Endothelial cell of umbilical vein (primary cell): ENCODE results near the gene FBXO38. TPM values are rescaled to one million over a fixed set of nuclear protein-coding genes. Genes with fewer than 3 reads are reported as not detected.

Source experiments
- BruUV-seq: library from RNA; stranded (reverse); fragments of 400-500 nt; replicated peaks from 2 replicates; lab custom pipeline; 2021; lab: Mats Ljungman, UMichigan
- CTCF ChIA-PET: fragments of 300-600, 350-600 bp; sonication (Branson Sonifier 250); formaldehyde crosslinking; loops from one replicate; lab custom pipeline; 2021; ENCODE audit warnings: antibody characterized with exemption, inconsistent platforms; lab: Charles Lee
- POLR2A ChIA-PET: fragments of 300-600, 350-600 bp; sonication (Branson Sonifier 250); formaldehyde crosslinking; loops from one replicate; lab custom pipeline; 2021; ENCODE audit warnings: antibody characterized with exemption, inconsistent platforms; lab: Charles Lee
- DNase-seq: peaks from one replicate; pipeline ENCODE4 v3.0.0-alpha.2; 2011; ENCODE audit warnings: low read depth, low spot score
- FAIRE-seq: peaks from 2 replicates; lab custom pipeline; 2011; peaks lifted over from hg19 to GRCh38; lab: Jason Lieb, UNC
- H2AFZ ChIP-seq: 2 replicates; pipeline ENCODE4 v1.6.0; 2012; ENCODE audit warnings: low read depth, low read length, control low read depth, inconsistent platforms
- H3K27ac ChIP-seq: 2 replicates; pipeline ENCODE4 v1.5.1; 2011; ENCODE audit warnings: low read depth, mild to moderate bottlenecking, control low read depth, low read length, moderate library complexity; ENCODE audit not compliant: insufficient read depth
- H3K27me3 ChIP-seq, 2 experiments: 2 replicates each; pipeline versions ENCODE4 v1.6.0 to v1.6.1; 2011; ENCODE audit warnings: low read length in 2 of 2, mixed read lengths in 1 of 2; ENCODE audit not compliant: control insufficient read depth in 2 of 2, insufficient read depth in 2 of 2
- H3K36me3 ChIP-seq, 2 experiments: 2 replicates in 1 of 2; 3 replicates in 1 of 2; pipeline ENCODE4 v1.5.1; 2011; ENCODE audit warnings: low read length in 2 of 2, mild to moderate bottlenecking in 1 of 2, moderate library complexity in 1 of 2; ENCODE audit not compliant: control insufficient read depth in 2 of 2, insufficient read depth in 2 of 2; ENCODE audit errors: extremely low read depth in 1 of 2
- H3K4me1 ChIP-seq: 3 replicates; pipeline ENCODE4 v1.5.1; 2011; ENCODE audit warnings: mild to moderate bottlenecking, low read length; ENCODE audit not compliant: control insufficient read depth, insufficient read depth; ENCODE audit errors: extremely low read depth
- H3K4me2 ChIP-seq: 2 replicates; pipeline ENCODE4 v1.6.1; 2011; ENCODE audit warnings: low read length, control low read depth, mixed read lengths; ENCODE audit not compliant: insufficient read depth
- H3K4me3 ChIP-seq, 3 experiments: fragments of 200-600 bp in 1 of 3; sonication (generic), shearing (Covaris generic) in 1 of 3; replicated peaks in 1 of 3; 2 replicates each; pipeline ENCODE4 v1.5.1; 2011 to 2016; ENCODE audit warnings: control low read depth in 3 of 3, low read length in 3 of 3, mild to moderate bottlenecking in 2 of 3, inconsistent platforms in 1 of 3, low read depth in 1 of 3, moderate library complexity in 1 of 3; ENCODE audit not compliant: insufficient read depth in 1 of 3
- H3K79me2 ChIP-seq: 2 replicates; pipeline ENCODE4 v1.6.0; 2012; ENCODE audit warnings: low read length, inconsistent platforms; ENCODE audit not compliant: control insufficient read depth, insufficient read depth
- H3K9ac ChIP-seq: replicated peaks from 2 replicates; pipeline ENCODE3; 2011; ENCODE audit warnings: low read length, control low read depth; ENCODE audit not compliant: insufficient read depth; ENCODE audit errors: extremely low read depth
- H3K9me1 ChIP-seq: replicated peaks from 3 replicates; pipeline ENCODE4 v1.6.0; 2011; ENCODE audit warnings: mild to moderate bottlenecking, low read length; ENCODE audit not compliant: control insufficient read depth, insufficient read depth; ENCODE audit errors: extremely low read depth
- H3K9me3 ChIP-seq: replicated peaks from 2 replicates; pipeline ENCODE4 v1.5.1; 2012; ENCODE audit warnings: low read length, inconsistent platforms; ENCODE audit not compliant: control insufficient read depth, insufficient read depth
- H4K20me1 ChIP-seq: replicated peaks from 2 replicates; pipeline ENCODE3; 2011; ENCODE audit warnings: mild to moderate bottlenecking, low read length; ENCODE audit not compliant: control insufficient read depth, insufficient read depth; ENCODE audit errors: extremely low read depth
- CTCF ChIP-seq, 2 donors: IDR thresholded peaks; 1 replicate in 1 of 2; 2 replicates in 1 of 2; pipeline ENCODE4 v1.5.1; 2011; ENCODE audit warnings: low read length in 2 of 2, mild to moderate bottlenecking in 2 of 2, moderate library complexity in 2 of 2, control low read depth in 1 of 2, inconsistent platforms in 1 of 2, low read depth in 1 of 2; ENCODE audit not compliant: insufficient read depth in 1 of 2; ENCODE audit errors: extremely low read depth in 1 of 2
- EZH2 ChIP-seq: IDR thresholded peaks from 2 replicates; pipeline ENCODE4 v1.6.1; 2012; ENCODE audit warnings: borderline replicate concordance, low read depth, mild to moderate bottlenecking, moderate library complexity, low read length, inconsistent platforms; ENCODE audit not compliant: severe bottlenecking
- FOS ChIP-seq: IDR thresholded peaks from 2 replicates; pipeline ENCODE4 v1.6.1; 2011; ENCODE audit warnings: mild to moderate bottlenecking, low read length, moderate library complexity, borderline replicate concordance; ENCODE audit not compliant: insufficient read depth
- GATA2 ChIP-seq: IDR thresholded peaks from 2 replicates; pipeline ENCODE4 v1.7.0; 2011; ENCODE audit warnings: low read depth, mild to moderate bottlenecking, moderate library complexity, mixed read lengths, low read length; ENCODE audit not compliant: insufficient read length, insufficient read depth
- JUN ChIP-seq: IDR thresholded peaks from 2 replicates; pipeline ENCODE4 v1.6.1; 2011; ENCODE audit warnings: borderline replicate concordance, low read depth; ENCODE audit not compliant: insufficient read length, insufficient read depth
- MAX ChIP-seq: IDR thresholded peaks from 2 replicates; pipeline ENCODE4 v1.6.1; 2011; ENCODE audit not compliant: insufficient read depth, insufficient read length
- POLR2A ChIP-seq: IDR thresholded peaks from 2 replicates; pipeline ENCODE4 v1.6.1; 2012; ENCODE audit warnings: low read depth, mild to moderate bottlenecking, control low read depth, low read length
- POLR2AphosphoS5 ChIP-seq: IDR thresholded peaks from 2 replicates; pipeline ENCODE4 v1.6.1; 2012; ENCODE audit warnings: low read depth, mild to moderate bottlenecking, control low read depth, low read length, moderate library complexity; ENCODE audit not compliant: insufficient read depth
- dilution Hi-C: fragments of 300-500 bp; cut with MboI; formaldehyde crosslinking; loops from one replicate; pipeline ENCODE4 v1.15.0; 2019; ENCODE audit warnings: low sequenced_read_pairs; ENCODE audit not compliant: extremely low pct_ligation_motif_present
- intact Hi-C: fragments of 100-400 bp; cut with micrococcal nuclease; formaldehyde crosslinking; loops from one replicate; pipeline ENCODE4 v1.10.0; 2022
- polyA plus RNA-seq, 4 experiments: library from polyadenylated mRNA; depleted of rRNA in 3 of 4; stranded (reverse) in 3 of 4; unstranded in 1 of 4; fragments of >200 nt; gene quantifications; 2 replicates each; pipeline versions ENCODE4 v1.2.1 to v1.2.3, GENCODE V29; 2011 to 2012; ENCODE audit warnings: missing spikeins in 1 of 4
- total RNA-seq: library from RNA; stranded (reverse); gene quantifications from 2 replicates; pipeline ENCODE4 v1.2.3, GENCODE V29; 2021

FBXO38 gene
- total and polyA plus RNA-seq, 2 donors (not counting 3 experiments of a cell fraction or from before 2014, with no cell fraction given): 18.6 to 65.6 TPM

- H3K9ac ChIP-seq: no peak overlapping the region
- H3K9me1 ChIP-seq: no peaks in the 10 kb centered on the region
- peaks cover 56% of the 10 kb centered on the region for H3K79me2 ChIP-seq
- dilution Hi-C loops: no loop called here
- H3K4me3 ChIP-seq: no peak overlapping the region
- POLR2A ChIA-PET: no interaction called here
- no TSS peak for BruUV-seq
- no peak for FAIRE-seq
- H3K27me3 ChIP-seq: no peaks in the 10 kb centered on the region
- H4K20me1 ChIP-seq: no peaks in the 10 kb centered on the region
- no peak overlapping the region for H3K27ac ChIP-seq
- intact Hi-C loops: loop anchor here (10.0 kb wide), 2 partner anchors 871 to 901 kb away; partner anchors contain the start of gene DPYSL3
- CTCF ChIA-PET: no interaction called here
- no peaks in the 10 kb centered on the region for H3K36me3 ChIP-seq
- H3K4me1 ChIP-seq: peaks cover 47% of the 10 kb centered on the region
- peak overlapping the region; percentile 32 for H3K4me2 ChIP-seq
- no peak for DNase-seq
- no peak overlapping the region for H2AFZ ChIP-seq
- no peaks in the 10 kb centered on the region for H3K9me3 ChIP-seq
- no peak for TF ChIP-seq EZH2
- no peak for TF ChIP-seq GATA2
- no peak for TF ChIP-seq FOS
- no peak for TF ChIP-seq MAX
- TF ChIP-seq POLR2A: no peak
- TF ChIP-seq JUN: no peak
- TF ChIP-seq CTCF (IDR thresholded peaks at IDR 0.05; ENCODE audit: extremely low read depth in 1 of 2, insufficient read depth in 1 of 2, low read depth in 1 of 2, low read length in 2 of 2): no peak
- no peak for TF ChIP-seq POLR2AphosphoS5
These were observed 2.3 kb downstream of the FBXO38 start for GRCh38 chr5:148386041-148386440.
